ENCODE data around the gene RARG.

The RARG gene

DNA sequence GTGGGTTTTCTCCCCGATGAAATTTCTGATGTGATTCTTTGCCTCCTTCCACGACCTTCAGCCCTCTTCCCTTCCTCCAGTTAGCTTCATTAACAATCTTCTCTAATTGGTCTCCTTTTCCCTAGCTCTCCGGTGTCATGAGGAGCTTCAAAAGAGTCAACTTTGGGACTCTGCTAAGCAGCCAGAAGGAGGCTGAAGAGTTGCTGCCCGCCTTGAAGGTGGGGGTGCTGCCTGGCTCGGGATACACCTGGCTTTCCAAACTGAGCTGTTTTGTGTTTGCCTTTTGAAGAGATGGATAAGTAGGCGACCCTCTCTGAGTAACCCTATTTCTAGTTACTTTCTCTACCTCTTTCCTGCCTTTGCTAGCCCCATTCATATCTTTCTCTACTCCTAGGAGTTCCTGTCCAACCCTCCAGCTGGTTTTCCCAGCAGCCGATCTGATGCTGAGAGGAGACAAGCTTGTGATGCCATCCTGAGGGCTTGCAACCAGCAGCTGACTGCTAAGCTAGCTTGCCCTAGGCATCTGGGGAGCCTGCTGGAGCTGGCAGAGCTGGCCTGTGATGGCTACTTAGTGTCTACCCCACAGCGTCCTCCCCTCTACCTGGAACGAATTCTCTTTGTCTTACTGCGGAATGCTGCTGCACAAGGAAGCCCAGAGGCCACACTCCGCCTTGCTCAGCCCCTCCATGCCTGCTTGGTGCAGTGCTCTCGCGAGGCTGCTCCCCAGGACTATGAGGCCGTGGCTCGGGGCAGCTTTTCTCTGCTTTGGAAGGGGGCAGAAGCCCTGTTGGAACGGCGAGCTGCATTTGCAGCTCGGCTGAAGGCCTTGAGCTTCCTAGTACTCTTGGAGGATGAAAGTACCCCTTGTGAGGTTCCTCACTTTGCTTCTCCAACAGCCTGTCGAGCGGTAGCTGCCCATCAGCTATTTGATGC is 36.9 kb upstream of the RARG start:
- POLR2A ChIA-PET, result interaction anchor here (0.5 to 1.2 kb wide), 3 partner anchors 10 to 52 kb away, joined by 3 to 5 read pairs (median 3); partner anchors contain the start of genes AAAS and MYG1
- no peak for DNase-seq (ENCODE audit: extremely low spot score)
- CTCF ChIA-PET, result interaction anchor here (0.8 to 7.7 kb wide), 21 partner anchors 9 to 176 kb away, joined by 3 to 92 read pairs (median 7); partner anchors contain the start of genes AAAS, CSAD, ITGB7 and MYG1
- TF ChIP-seq CTCF (IDR thresholded peaks at IDR 0.05; ENCODE audit: control extremely low read depth, extremely low read depth, low read depth, missing control alignments), result no peak

GRCh38 chr12:53267999-53268629 is 36.1 kb upstream of the RARG start, which contains the start of gene ESPL1:
ESPL1 (plus strand) TSS chr12:53268299; CDS start chr12:53268767, 468 bp downstream.
- CTCF ChIA-PET, result interaction anchor here (0.7 to 7.7 kb wide), 19 partner anchors 10 to 202 kb away, joined by 3 to 92 read pairs (median 9); partner anchors contain the start of genes AAAS, MYG1 and PFDN5
- peak; percentile 39 for TF ChIP-seq CTCF (IDR thresholded peaks at IDR 0.05; ENCODE audit: control extremely low read depth, extremely low read depth, low read depth, missing control alignments)
- DNase-seq (ENCODE audit: extremely low spot score), result peak; percentile 92
- POLR2A ChIA-PET, result interaction anchor here (0.5 to 1.3 kb wide), 4 partner anchors 9 to 57 kb away, joined by 3 to 5 read pairs (median 3); partner anchors contain the start of gene MYG1

- POLR2A ChIA-PET, result interaction anchor here (0.7 to 1.3 kb wide), 4 partner anchors 13 to 56 kb away, joined by 3 to 6 read pairs (median 3); partner anchors contain the start of gene MYG1
- no peak for TF ChIP-seq CTCF (IDR thresholded peaks at IDR 0.05; ENCODE audit: control extremely low read depth, extremely low read depth, low read depth, missing control alignments)
- CTCF ChIA-PET, result interaction anchor here (0.7 to 7.7 kb wide), 21 partner anchors 9 to 201 kb away, joined by 3 to 92 read pairs (median 8); partner anchors contain the start of genes AAAS, MYG1 and PFDN5
- DNase-seq (ENCODE audit: extremely low spot score), result no peak
Observed at GRCh38 chr12:53267306-53267998, 35.4 kb upstream of the RARG start.

DNA sequence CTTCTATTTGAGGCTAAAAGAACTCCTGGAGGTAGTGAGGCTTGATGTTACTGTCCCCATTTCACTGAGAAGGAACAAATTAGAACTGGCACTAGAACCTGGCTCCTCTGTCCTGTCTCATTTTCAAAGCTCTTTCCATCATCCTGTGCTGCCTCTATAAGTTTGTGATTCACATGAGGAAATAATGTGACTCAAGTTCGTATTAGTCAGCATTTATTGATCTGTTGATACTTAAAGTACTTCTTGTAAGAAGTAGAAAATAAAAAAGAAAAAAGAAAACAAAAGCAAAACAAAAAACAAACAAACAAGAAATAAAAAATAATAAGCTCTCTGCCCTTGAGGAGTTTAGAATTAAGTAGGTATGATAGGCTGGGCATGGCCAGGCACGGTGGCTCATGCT is 33.8 kb upstream of the RARG start:
- CTCF ChIA-PET, result interaction anchor here (0.9 to 7.7 kb wide), 9 partner anchors 11 to 200 kb away, joined by 3 to 92 read pairs (median 18); a partner anchor contains a TSS
- no peak for DNase-seq (ENCODE audit: extremely low spot score)
- TF ChIP-seq CTCF (IDR thresholded peaks at IDR 0.05; ENCODE audit: control extremely low read depth, extremely low read depth, low read depth, missing control alignments), result no peak
- POLR2A ChIA-PET, result interaction anchor here (0.6 kb wide), 1 partner anchor 51 kb away, joined by 7 read pairs; no protein-coding TSS in a partner anchor

DNA sequence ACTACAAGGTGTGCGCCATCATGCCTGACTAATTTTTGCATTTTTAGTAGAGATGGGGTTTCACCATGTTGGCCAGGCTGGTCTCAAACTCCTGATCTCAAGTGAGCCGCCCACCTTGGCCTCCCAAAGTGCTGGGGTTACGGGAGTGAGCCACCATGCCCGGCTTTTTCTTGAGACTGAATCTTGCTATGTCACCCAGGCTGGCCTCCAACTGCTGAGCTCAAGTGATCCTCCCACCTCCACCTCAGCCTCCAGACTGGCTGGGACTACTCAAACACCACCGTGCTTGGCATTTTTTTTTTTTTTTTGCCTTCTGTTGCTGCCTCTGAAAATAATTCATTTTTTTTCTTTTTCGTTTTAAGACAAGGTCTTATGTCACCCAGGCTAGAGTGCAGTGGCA is 27.9 kb upstream of the RARG start:
- TF ChIP-seq CTCF (IDR thresholded peaks at IDR 0.05; ENCODE audit: control extremely low read depth, extremely low read depth, low read depth, missing control alignments), result no peak
- ChIA-PET POLR2A (interaction anchor here (0.6 kb wide), 1 partner anchor 40 kb away, joined by 5 read pairs; no protein-coding TSS in a partner anchor), CTCF (interaction anchor here (0.7 to 2.3 kb wide), 2 partner anchors 9 to 146 kb away, joined by 3 to 6 read pairs; no protein-coding TSS in a partner anchor)
- no peak for DNase-seq (ENCODE audit: extremely low spot score)

Data from GM10248 (cell line).